Activated T-cell treated with anti-CD3 and anti-CD28 coated beads, Interleukin-2, amount 50 U/mL, for 72 hours (primary cell): ENCODE measurements around the gene SOX6. TPM values are rescaled to one million over a fixed set of nuclear protein-coding genes. Genes with fewer than 3 reads are reported as not detected.

Experiments used
- ATAC-seq, 2 donors: fragments of 150-1000 bp; cut with Tn5 transposase; replicated peaks in 1 of 2; 2 replicates each; pipeline ENCODE4 v1.10.0; 2021; ENCODE audit warnings: moderate library complexity in 2 of 2, mild to moderate bottlenecking in 1 of 2
- DNase-seq, 2 donors: peaks; one replicate each; pipeline ENCODE4 v3.0.0; 2021 to 2022; ENCODE audit warnings: mixed read lengths in 1 of 2
- H3K27ac Mint-ChIP-seq: one replicate; pipeline ENCODE4 v1.8.0; 2022; ENCODE audit warnings: mild to moderate bottlenecking, moderate library complexity, mixed read lengths
- H3K27me3 Mint-ChIP-seq: one replicate; pipeline ENCODE4 v1.8.0; 2022; ENCODE audit warnings: low read depth, mixed read lengths
- H3K36me3 Mint-ChIP-seq, 2 donors: one replicate each; pipeline ENCODE4 v1.8.0; 2022; ENCODE audit warnings: mixed read lengths in 2 of 2, mild to moderate bottlenecking in 1 of 2; ENCODE audit not compliant: insufficient read depth in 2 of 2
- H3K4me1 Mint-ChIP-seq: one replicate; pipeline ENCODE4 v1.8.0; 2022; ENCODE audit warnings: low read depth, mixed read lengths
- H3K4me3 Mint-ChIP-seq, 2 donors: one replicate each; pipeline ENCODE4 v1.8.0; 2022; ENCODE audit warnings: mild to moderate bottlenecking in 2 of 2, mixed read lengths in 2 of 2, moderate library complexity in 2 of 2
- H3K9me3 Mint-ChIP-seq, 2 donors: one replicate each; pipeline ENCODE4 v1.8.0; 2022; ENCODE audit warnings: mixed read lengths in 2 of 2
- total RNA-seq, 2 donors: library from RNA; stranded (reverse); gene quantifications; one replicate each; pipeline ENCODE4 v1.2.3, GENCODE V29; 2022

Gene SOX6
- total RNA-seq, 2 donors from 2014 or later: 0.48 TPM; not detected in 1

DNA sequence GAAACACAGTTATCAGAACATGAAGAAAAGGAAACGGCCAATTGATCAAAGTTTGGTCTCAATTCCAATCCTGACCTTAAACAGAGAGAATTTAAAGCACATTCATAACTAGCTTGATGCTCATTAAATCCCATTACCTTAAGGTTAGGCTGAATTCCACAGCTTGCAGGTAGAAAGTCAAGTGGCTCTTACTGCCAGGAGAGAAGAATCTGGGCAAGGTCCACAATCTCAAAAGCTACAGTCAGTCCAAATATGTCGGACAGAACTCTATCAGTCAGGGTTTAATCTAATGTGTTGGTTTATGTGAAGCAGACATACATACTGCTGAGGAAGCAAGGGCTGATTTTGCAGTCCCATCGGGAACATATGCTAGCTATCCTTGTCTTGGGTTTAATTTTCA lies 348.8 kb downstream of the SOX6 start:
- H3K27me3 Mint-ChIP-seq: no peaks in the 10 kb centered on the region
- H3K4me3 Mint-ChIP-seq: no peak overlapping the region
- ATAC-seq (no peak), DNase-seq (no peak)
- H3K36me3 Mint-ChIP-seq: no peaks in the 10 kb centered on the region
- H3K9me3 Mint-ChIP-seq: no peaks in the 10 kb centered on the region
- no peaks in the 10 kb centered on the region for H3K4me1 Mint-ChIP-seq
- H3K27ac Mint-ChIP-seq: no peak overlapping the region

DNA sequence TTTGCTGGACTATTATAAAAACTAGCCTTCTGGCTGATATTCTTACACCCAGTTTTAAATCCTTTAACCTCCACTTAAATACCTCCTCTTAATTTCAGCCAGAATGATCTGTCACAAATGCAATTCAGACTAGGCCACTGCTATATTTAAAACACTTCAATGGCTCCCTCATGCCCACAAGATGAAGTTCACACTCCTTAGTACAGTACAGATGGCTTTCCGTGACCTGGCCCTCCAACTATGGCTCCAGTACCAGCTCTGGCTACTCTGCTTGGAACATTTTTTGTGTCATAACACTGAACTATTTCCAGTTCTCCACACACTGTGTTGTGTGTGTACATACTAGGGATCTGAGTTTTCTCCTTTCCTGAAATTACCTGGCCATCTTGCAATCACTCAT lies 353.4 kb downstream of the SOX6 start:
- DNase-seq (no peak), ATAC-seq (no peak)
- Mint-ChIP-seq H3K4me3 (no peak overlapping the region), H3K27me3 (no peaks in the 10 kb centered on the region), H3K36me3 (no peaks in the 10 kb centered on the region), H3K27ac (no peak overlapping the region), H3K4me1 (no peaks in the 10 kb centered on the region), H3K9me3 (peaks cover 0 to 2% of the 10 kb centered on the region in 2 donors)

DNA sequence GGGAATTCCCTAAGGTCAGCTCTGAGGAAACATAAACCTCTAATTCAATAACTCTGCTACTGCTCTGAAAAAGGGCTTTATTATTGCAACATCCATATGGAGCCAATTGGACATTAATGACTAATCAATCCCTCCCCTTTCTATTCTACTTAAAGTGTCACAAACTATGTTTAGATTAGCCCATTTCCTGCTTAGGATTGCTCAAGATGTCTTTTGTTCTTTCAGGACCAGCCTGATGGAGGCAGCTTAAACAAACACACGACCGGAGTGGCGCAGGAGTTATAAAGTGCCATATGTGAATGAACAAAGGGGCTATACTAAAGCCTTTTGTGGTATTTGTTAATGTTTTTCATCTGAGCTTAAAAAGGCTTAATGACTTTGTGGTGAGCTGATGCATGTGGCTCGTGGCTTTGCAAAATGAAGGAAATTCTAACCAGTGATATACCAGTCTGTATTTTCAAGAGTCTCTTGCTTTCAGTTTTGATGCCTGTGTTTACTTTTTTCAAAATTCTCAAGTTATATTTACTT lies 354.4 kb downstream of the SOX6 start:
- no peaks in the 10 kb centered on the region for H3K4me1 Mint-ChIP-seq
- H3K27me3 Mint-ChIP-seq: no peaks in the 10 kb centered on the region
- H3K36me3 Mint-ChIP-seq: no peaks in the 10 kb centered on the region
- ATAC-seq (no peak), DNase-seq (no peak)
- H3K27ac Mint-ChIP-seq: no peak overlapping the region
- H3K9me3 Mint-ChIP-seq: peaks cover 0 to 2% of the 10 kb centered on the region in 2 donors
- no peak overlapping the region for H3K4me3 Mint-ChIP-seq

DNA sequence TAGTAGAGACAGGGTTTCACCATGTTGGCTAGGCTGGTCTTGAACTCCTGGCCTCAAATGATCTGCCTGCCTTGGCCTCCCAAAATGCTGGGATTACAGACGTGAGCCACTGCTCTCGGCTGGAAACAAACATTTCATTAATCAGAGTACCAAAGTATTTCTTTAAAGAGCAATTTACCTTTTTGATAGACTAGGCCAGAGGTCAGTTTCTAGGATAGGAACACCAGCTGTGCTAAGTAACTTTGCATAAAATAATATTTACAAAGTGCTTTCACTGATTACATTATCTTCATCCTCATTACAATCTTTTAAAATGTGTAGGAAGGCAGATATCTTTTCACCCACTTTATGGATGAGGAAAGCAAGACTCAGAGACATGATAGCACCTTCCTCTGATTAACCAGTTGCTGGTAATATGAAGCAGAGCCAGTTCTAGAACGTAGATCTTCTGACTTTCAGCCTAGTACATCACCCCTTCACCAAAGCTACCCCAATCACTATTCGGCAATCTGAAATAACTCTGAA lies 355.2 kb downstream of the SOX6 start:
- no peak overlapping the region for H3K4me3 Mint-ChIP-seq
- no peaks in the 10 kb centered on the region for H3K4me1 Mint-ChIP-seq
- no peaks in the 10 kb centered on the region for H3K27me3 Mint-ChIP-seq
- no peak overlapping the region for H3K27ac Mint-ChIP-seq
- peaks cover 0 to 2% of the 10 kb centered on the region in 2 donors for H3K9me3 Mint-ChIP-seq
- ATAC-seq (no peak), DNase-seq (no peak)
- no peaks in the 10 kb centered on the region for H3K36me3 Mint-ChIP-seq

DNA sequence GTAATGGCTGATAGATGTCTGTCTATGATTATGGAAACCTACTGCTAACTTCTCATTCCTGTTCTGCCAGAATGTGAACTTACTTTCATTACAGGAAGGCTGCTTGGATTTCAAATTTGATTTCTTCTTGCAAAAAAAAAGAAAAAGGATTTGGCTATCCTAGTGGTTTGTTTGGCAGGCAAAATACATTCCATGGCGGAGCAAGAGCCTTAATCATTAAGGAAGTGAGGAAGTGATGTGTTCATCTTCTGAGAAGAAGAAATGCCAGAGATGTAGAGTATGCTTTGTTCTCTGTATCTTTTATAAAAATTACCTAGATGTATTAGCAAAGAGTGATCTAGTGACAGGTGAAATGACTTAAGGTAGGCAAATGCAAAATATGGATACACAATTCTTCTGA lies 356.3 kb downstream of the SOX6 start:
- Mint-ChIP-seq H3K27ac (no peak overlapping the region), H3K9me3 (peaks cover 0 to 2% of the 10 kb centered on the region in 2 donors), H3K36me3 (no peaks in the 10 kb centered on the region), H3K4me1 (no peaks in the 10 kb centered on the region), H3K4me3 (no peak overlapping the region), H3K27me3 (no peaks in the 10 kb centered on the region)
- ATAC-seq (no peak), DNase-seq (no peak)

DNA sequence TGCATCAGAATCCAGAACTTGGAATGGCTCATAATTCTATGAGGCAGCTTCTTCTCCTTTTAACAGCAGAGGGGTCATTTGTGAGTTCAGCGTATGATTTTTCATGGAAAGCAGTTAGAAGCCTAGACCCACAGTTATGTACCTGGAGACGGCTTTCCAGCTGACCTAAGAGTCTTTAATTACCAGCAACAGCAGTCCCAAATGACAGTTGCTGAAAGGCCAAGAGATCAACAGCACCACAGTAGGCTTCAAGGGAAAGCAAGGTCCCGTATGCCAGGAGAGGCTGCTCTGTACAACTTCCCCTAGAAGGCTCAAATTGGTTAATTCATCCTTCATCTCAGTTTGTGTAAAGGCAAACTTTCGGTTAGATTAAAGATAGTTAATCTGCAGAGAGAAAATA lies 363.0 kb downstream of the SOX6 start:
- no peak overlapping the region for H3K4me3 Mint-ChIP-seq
- no peaks in the 10 kb centered on the region for H3K36me3 Mint-ChIP-seq
- H3K9me3 Mint-ChIP-seq: peaks cover 0 to 1% of the 10 kb centered on the region in 2 donors
- ATAC-seq (no peak), DNase-seq (no peak)
- H3K27me3 Mint-ChIP-seq: no peaks in the 10 kb centered on the region
- no peaks in the 10 kb centered on the region for H3K4me1 Mint-ChIP-seq
- H3K27ac Mint-ChIP-seq: no peak overlapping the region

DNA sequence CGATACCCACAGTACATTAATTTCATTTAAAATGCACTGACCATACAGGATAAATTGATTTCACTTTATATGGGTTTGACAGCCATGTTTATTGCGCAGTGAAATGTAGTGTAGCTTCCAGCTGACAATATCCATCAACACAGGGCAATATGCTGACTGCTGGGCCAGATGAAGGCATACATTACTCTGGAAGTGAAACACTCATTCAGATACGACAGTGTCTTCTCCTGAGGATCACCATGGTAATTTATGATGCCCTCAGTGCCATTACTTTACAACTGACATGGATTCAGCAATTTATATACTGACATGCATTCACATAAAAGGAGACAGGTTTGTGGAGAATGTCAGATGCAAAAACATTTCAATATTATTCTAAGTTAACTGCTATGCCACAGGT lies 365.1 kb downstream of the SOX6 start:
- Mint-ChIP-seq H3K27ac (no peak overlapping the region), H3K27me3 (no peaks in the 10 kb centered on the region), H3K36me3 (no peaks in the 10 kb centered on the region), H3K4me1 (no peaks in the 10 kb centered on the region), H3K9me3 (peaks cover 0 to 1% of the 10 kb centered on the region in 2 donors), H3K4me3 (no peak overlapping the region)
- no peak for DNase-seq
- ATAC-seq: no peak

DNA sequence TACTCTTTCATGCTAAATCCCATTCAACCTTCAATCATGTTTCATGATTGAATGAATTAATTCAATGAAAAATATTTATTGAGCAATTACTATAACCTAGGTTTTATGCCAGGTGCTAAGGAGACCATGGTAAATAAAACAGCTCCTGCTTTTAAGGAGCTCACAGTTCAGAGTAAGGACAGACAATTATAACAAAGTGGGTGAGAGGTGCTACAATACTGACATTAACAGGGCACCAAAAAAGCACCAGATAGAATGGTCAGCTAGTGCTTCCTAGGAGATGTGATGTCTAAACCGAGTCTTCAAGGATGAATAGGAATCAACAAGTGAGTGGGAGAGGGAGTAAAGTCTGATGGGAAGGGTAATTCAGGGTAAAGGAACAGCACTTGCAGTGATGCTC lies 366.7 kb downstream of the SOX6 start:
- DNase-seq (no peak), ATAC-seq (no peak)
- Mint-ChIP-seq H3K4me3 (no peak overlapping the region), H3K36me3 (no peaks in the 10 kb centered on the region), H3K27ac (no peak overlapping the region), H3K4me1 (no peaks in the 10 kb centered on the region), H3K9me3 (peaks cover 0 to 1% of the 10 kb centered on the region in 2 donors), H3K27me3 (no peaks in the 10 kb centered on the region)

DNA sequence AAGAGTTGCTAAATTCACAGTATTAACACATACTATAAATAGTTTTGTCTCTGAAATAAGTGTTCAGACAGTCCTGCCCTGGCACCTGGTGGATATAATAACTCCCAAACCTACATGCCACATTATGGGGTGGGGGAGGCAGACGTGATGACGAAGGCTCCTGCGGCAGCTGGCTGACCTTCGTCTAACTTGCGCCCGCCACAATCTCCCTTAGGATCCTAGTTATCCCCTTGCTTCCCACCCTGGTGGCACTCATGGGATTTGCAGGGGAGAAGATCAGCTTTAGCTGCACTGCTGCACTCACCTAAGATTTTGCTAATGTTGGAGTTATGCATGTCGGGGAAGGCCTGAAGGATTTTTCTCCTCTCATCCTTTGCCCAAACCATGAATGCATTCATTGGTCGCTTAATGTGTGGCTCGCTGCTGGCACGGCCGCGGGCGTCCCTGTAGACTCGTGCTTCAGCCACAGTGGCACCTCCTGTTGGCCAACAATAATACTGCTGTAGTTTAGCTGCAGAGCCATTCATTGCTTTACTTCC lies 367.6 kb downstream of the SOX6 start:
- H3K9me3 Mint-ChIP-seq: peaks cover 0 to 1% of the 10 kb centered on the region in 2 donors

DNA sequence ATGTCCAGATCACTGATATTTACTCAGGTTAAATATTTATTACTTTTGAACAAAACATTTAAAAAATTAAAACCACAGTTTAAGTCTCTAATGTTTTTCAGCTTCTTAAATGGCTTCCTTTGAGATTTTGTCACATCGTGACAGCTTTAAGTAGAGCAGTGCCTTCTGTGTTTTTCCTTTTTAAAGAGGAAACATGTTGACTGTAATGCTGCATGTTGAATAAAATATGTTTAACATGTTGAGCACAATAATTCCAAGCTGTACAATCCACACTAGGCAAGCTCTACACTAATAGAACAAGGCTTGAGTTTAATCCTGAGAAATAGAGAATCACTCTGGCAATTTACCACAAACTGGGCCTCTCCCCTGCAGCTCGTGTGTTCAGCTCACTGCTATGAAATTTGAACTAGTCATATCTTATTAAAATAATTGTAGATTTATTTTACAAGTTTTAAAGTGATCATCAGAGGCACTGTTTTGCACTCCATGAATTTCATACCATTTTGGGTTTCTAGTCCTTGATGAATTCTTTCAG lies 368.3 kb downstream of the SOX6 start:
- ATAC-seq: no peak

More for the DNA sequence above, 367.6 kb downstream of the SOX6 start:
- no peaks in the 10 kb centered on the region for H3K36me3 Mint-ChIP-seq
- no peak for ATAC-seq
- H3K27ac Mint-ChIP-seq: no peak overlapping the region
- H3K4me1 Mint-ChIP-seq: no peaks in the 10 kb centered on the region
- no peaks in the 10 kb centered on the region for H3K27me3 Mint-ChIP-seq
- DNase-seq: no peak
- H3K4me3 Mint-ChIP-seq: no peak overlapping the region

DNA sequence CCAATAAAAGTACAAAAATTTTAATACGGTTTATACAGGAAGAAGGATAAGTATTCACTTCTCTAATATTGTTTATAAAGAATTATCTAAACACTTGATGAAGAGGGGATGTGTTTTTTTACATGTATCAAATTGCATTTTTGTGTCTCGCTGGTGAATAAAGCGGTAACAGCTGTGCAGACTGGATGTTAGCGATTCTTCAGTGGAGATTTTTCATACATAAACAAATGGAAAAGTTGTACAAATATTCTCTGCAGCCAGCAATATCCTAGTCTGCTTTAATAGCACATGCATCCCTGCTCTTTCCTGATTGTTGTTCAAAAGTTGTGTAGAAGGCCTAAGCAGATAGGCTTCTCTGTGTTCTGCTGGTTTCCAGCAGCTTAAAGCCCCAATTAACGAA lies 369.3 kb downstream of the SOX6 start:
- Mint-ChIP-seq H3K27ac (no peak overlapping the region), H3K9me3 (no peaks in the 10 kb centered on the region), H3K4me1 (no peaks in the 10 kb centered on the region), H3K36me3 (no peaks in the 10 kb centered on the region), H3K4me3 (no peak overlapping the region), H3K27me3 (no peaks in the 10 kb centered on the region)
- DNase-seq: no peak
- ATAC-seq: no peak

More for the DNA sequence above, 368.3 kb downstream of the SOX6 start:
- H3K4me3 Mint-ChIP-seq: no peak overlapping the region
- no peaks in the 10 kb centered on the region for H3K27me3 Mint-ChIP-seq
- H3K36me3 Mint-ChIP-seq: no peaks in the 10 kb centered on the region
- H3K27ac Mint-ChIP-seq: no peak overlapping the region
- no peaks in the 10 kb centered on the region for H3K4me1 Mint-ChIP-seq
- peaks cover 0 to 1% of the 10 kb centered on the region in 2 donors for H3K9me3 Mint-ChIP-seq
- DNase-seq: no peak

DNA sequence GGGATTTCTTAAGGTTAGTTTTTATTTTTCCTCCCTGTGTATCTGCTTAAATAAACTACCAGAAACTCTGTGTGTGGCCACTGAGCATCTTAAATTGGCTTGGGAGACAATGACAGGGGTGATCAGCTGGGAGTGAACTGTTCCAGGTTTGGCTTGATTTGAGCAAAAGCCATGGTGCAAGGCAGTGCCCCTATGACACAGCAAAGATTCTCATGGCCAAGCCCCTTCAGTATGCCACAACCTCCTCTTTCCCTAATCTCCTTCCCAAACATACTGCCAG lies 370.5 kb downstream of the SOX6 start:
- H3K27ac Mint-ChIP-seq: no peak overlapping the region
- no peaks in the 10 kb centered on the region for H3K36me3 Mint-ChIP-seq
- no peaks in the 10 kb centered on the region for H3K9me3 Mint-ChIP-seq
- no peak overlapping the region for H3K4me3 Mint-ChIP-seq
- H3K27me3 Mint-ChIP-seq: no peaks in the 10 kb centered on the region
- no peaks in the 10 kb centered on the region for H3K4me1 Mint-ChIP-seq
- ATAC-seq (no peak), DNase-seq (no peak)

DNA sequence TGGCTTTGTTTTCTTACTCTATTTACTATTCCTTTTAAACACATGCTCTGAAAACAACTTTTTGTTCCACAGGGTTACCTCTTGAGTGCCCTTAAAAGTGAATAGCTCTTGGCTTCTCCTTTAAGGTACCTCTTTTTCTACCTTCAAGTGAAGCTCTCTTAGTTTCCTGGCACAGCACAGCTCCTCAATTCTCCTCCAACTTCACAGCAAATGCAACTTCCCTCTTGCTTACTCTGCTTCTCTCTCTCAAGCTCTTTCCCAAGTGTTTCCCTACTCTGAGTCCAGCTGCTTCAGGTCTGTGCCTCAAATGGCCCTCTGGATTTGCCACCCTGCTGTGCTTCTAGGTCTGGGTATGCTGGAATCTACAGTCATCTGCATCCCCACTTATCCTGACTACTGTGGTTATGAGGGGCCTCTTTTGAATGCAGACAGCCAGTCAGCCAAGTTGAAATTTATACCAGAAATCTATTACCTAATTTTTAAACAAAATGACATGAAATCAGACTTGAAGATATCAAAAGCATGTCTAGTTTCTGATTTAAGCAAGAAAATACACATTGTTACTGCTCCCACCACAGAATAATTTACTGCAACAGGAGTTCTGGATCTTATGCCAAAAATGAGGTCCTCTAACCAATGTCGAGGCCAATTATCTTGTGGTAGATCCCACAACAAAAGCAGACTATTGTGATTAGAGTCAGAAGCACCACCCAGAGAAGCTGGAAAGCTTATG lies 371.1 kb downstream of the SOX6 start:
- Mint-ChIP-seq H3K4me1 (no peaks in the 10 kb centered on the region), H3K27ac (no peak overlapping the region), H3K4me3 (no peak overlapping the region), H3K36me3 (no peaks in the 10 kb centered on the region), H3K9me3 (no peaks in the 10 kb centered on the region), H3K27me3 (no peaks in the 10 kb centered on the region)
- ATAC-seq (no peak), DNase-seq (no peak)
